DMS53 treated with DMSO at 0.1 percent for 48 hours (cell line): ENCODE results near the gene GHRH.
A peak's percentile ranks its signal among the peaks of the same experiment; 100 is the strongest.

Experiments
- DNase-seq: peaks from one replicate; lab custom pipeline; 2025; ENCODE audit not compliant: unreplicated experiment; lab: John Stamatoyannopoulos, UW

Gene GHRH

GRCh38 chr20:37291724-37292126 lies 30.1 kb upstream of the GHRH start:
- DNase-seq, result no peak

- DNase-seq, result no peak
These were observed 28.7 kb upstream of the GHRH start for GRCh38 chr20:37290158-37290810.

GRCh38 chr20:37288091-37288490 lies 26.5 kb upstream of the GHRH start:
- no peak for DNase-seq

GRCh38 chr20:37285664-37286374 lies 24.2 kb upstream of the GHRH start:
- DNase-seq, result no peak

- no peak for DNase-seq
These were observed 23.1 kb upstream of the GHRH start for GRCh38 chr20:37284691-37285161.

GRCh38 chr20:37283530-37284195 lies 22.0 kb upstream of the GHRH start:
- no peak for DNase-seq

GRCh38 chr20:37282556-37282955 lies 20.9 kb upstream of the GHRH start:
- DNase-seq, result no peak

- DNase-seq, result no peak
These were observed 18.8 kb upstream of the GHRH start for GRCh38 chr20:37280403-37280802.

- DNase-seq, result no peak
These were observed 18.2 kb upstream of the GHRH start for GRCh38 chr20:37279820-37280219.

GRCh38 chr20:37278966-37279590 lies 17.5 kb upstream of the GHRH start:
- no peak for DNase-seq

- DNase-seq, result no peak
These were observed 15.6 kb upstream of the GHRH start for GRCh38 chr20:37277253-37277593.

- DNase-seq, result peak; percentile 39
These were observed 15.1 kb upstream of the GHRH start for GRCh38 chr20:37276494-37277252.

GRCh38 chr20:37274851-37275524 lies 13.4 kb upstream of the GHRH start:
- no peak for DNase-seq

GRCh38 chr20:37273988-37274387 lies 12.4 kb upstream of the GHRH start:
- no peak for DNase-seq

- no peak for DNase-seq
These were observed 9.8 kb upstream of the GHRH start for GRCh38 chr20:37271421-37271768.

- no peak for DNase-seq
These were observed 9.2 kb upstream of the GHRH start for GRCh38 chr20:37270576-37271420.

- DNase-seq, result no peak
These were observed 6.2 kb upstream of the GHRH start for GRCh38 chr20:37267667-37268313.

- no peak for DNase-seq
These were observed 5.5 kb upstream of the GHRH start for GRCh38 chr20:37266940-37267666.

- DNase-seq, result no peak
These were observed 3.5 kb upstream of the GHRH start for GRCh38 chr20:37265152-37265551.
